Measurements from ENCODE around the gene AGO1.

AGO1 gene

DNA sequence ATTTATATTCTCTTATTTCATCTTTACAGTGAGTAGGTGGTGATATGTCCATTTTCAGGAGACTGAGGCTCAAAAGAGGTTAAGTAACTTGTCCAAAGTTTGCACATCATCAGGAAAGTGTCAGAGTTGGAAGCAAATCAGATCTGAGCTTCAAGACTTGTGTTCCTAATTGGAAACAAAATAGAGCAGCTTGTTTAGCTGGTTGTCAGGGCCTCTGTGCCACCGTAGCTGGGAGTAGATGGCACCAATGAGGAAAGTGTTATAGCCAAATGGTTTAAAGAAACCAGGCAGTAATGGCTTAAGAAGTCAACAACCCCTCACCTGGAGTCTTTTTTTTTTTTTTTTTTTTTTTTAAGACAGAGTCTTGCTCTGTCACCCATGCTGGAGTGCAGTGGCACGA is 19.7 kb downstream of the AGO1 start:
- no peak for FAIRE-seq
- DNase-seq (ENCODE audit: insufficient read length, low spot score): no peak

GRCh38 chr1:35914717-35915116 is 31.7 kb downstream of the AGO1 start:
- FAIRE-seq (no peak), DNase-seq (ENCODE audit: insufficient read length, low spot score) (no peak)

DNA sequence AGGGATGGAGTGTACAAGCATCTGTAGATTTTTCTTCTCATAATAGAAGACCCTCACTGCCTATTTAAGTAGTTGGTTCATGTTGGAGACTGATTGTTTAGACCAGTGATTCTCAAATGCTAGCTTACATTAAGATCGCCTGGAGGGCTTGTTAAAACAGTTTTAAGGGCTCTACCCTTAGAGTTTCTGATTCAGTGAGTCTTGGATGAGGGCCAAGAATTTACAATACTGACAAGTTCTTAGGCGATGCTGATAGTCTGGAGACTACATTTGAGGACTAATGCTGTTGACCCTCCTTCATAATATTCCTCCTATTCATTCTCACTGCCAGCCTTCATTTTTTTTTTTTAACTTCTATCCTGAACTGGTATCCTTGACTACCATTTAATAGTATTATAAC is 32.7 kb downstream of the AGO1 start:
- DNase-seq (ENCODE audit: insufficient read length, low spot score): no peak
- FAIRE-seq: no peak

DNA sequence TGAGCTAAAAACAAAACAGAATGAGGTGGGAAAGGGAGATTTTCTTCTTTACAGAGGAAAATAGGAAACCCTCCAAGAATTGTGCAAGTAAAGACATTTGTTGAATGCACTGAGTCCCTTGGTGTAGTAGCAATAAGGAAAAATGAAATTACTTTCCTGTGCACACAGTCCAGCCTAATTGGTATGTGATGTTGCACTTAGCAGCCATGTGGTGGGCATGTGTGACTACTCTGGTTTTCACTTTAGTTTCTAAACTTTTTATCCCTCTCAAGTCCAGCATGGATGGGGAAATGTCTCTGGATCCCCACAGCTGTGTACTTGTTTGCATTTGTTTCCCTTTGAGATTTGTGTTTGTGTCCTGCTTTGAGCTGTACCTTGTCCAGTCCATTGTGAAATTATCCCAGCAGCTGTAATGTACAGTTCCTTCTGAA is 40.8 kb downstream of the AGO1 start:
- DNase-seq (ENCODE audit: insufficient read length, low spot score) (no peak), FAIRE-seq (no peak)

DNA sequence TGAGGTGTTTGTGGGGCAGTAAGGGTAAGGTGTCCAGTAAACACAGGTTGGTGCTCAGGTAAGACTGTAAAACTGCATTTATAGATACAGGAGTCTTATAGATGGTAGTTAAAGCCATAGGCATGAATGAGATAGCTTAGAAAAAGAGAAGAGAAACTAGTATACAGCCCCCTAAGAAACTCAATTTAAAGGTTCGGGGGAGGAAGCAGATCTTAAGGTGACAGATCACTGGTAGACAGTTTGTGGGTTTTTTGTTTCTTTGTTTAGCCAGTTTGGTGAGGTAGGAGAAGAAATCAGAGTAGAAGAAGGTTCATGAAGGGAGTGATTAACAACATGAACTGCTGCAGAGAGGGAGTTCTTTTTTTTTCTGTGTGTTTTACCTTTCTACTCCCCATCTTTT is 41.8 kb downstream of the AGO1 start:
- no peak for DNase-seq (ENCODE audit: insufficient read length, low spot score)
- FAIRE-seq: peak; percentile 14

DNA sequence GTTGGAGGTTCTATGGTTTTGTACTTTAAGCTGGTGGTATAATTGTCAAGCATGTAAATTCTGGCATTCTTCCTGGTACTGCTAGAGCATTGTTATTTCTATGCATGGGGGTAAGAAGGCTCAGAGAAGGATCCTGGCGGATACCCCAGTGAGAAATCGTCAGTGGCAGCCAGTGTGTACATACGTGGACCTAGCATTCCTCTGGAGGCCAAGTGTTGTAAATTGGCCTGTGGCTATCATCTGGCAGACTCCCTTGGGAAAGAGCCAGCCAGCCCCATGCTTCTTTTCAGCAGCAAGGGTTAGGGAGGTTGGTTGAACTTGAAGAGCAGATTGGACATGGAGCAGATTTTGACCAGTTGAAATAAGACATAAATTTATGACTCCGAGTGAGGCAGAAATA is 42.7 kb downstream of the AGO1 start:
- no peak for DNase-seq (ENCODE audit: insufficient read length, low spot score)
- no peak for FAIRE-seq

GRCh38 chr1:35927472-35927871 is 44.5 kb downstream of the AGO1 start:
- no peak for DNase-seq (ENCODE audit: insufficient read length, low spot score)
- no peak for FAIRE-seq

DNA sequence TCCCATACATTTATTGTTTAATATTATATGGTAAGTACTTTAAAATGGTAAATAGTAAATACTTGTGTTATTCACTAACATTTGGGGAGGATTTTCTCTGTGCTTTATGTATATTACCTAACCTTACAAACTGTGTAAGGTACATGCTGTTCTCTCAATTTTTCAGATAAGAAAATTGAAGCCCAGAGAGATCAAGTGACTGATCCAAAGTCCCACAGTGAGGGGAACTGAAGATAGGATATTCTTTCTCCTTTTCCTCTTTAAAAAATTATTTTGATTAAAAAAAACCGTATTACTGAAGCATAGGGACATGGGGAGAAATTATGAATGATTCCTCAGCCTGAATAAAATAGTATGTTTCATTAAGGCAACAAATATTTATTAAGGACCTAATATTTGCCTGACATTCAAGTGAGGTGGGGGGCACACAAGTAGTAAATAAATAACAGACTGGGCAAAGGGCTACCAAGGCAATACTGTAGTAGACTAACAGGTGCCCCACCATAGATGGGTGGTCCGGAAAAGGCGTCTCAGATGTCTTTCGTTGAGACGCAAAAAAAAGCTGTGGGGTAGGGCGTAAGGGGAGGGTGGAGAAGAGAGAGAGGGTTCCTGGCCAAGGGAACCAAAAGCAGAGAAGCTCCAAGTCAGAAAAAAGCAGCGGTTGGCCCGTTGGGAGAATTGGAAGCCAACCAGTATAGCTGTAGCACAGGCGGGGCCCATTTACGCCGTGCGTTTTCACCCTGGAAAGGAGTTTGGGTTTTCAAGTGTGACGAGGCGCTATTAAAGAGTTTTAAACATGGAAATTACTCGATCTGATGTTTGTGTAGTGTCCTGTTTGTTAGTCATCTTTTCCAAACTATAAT is 47.0 kb downstream of the AGO1 start:
- FAIRE-seq: peak; percentile 82
- no peak for DNase-seq (ENCODE audit: insufficient read length, low spot score)

- FAIRE-seq (peak; percentile 93), DNase-seq (ENCODE audit: insufficient read length, low spot score) (peak; percentile 83)
Measured at GRCh38 chr1:35930593-35931445, 47.8 kb downstream of the AGO1 start, which contains the start of gene AGO3. Gene AGO3, plus strand, starts transcription at chr1:35931105. Its CDS starts 322 bp downstream, at chr1:35931427.

- DNase-seq (ENCODE audit: insufficient read length, low spot score) (no peak), FAIRE-seq (peak; percentile 87)
Measured at GRCh38 chr1:35931446-35932157, 48.6 kb downstream of the AGO1 start.

GRCh38 chr1:35932158-35932636 is 49.2 kb downstream of the AGO1 start:
- peak; percentile 8 for FAIRE-seq
- no peak for DNase-seq (ENCODE audit: insufficient read length, low spot score)

- DNase-seq (ENCODE audit: insufficient read length, low spot score) (no peak), FAIRE-seq (peak; percentile 53)
Measured at GRCh38 chr1:35932941-35933340, 49.9 kb downstream of the AGO1 start.

- DNase-seq (ENCODE audit: insufficient read length, low spot score) (no peak), FAIRE-seq (peak; percentile 4)
Measured at GRCh38 chr1:35935442-35936388, 52.7 kb downstream of the AGO1 start.

DNA sequence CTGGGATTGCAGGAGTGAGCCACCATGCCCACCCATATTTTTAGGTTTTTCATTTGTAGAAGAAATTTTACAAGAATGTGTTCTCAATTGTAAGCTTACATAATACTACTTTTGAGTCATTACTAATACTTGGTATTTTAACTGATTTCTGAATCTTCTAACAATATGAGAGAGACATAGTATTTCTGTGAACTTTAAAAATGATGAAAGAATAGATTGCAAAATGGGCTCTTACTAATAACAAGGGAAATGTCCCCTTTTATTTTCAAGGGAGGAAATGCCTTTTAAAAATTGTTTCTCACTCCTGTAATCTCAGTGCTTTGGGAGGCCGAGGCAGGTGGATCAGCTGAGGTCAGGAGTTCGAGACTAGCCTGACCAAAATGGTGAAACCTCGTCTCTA is 53.8 kb downstream of the AGO1 start:
- DNase-seq (ENCODE audit: insufficient read length, low spot score) (no peak), FAIRE-seq (no peak)

- DNase-seq (ENCODE audit: insufficient read length, low spot score): no peak
- FAIRE-seq: no peak
Measured at GRCh38 chr1:35939484-35939883, 56.5 kb downstream of the AGO1 start.

DNA sequence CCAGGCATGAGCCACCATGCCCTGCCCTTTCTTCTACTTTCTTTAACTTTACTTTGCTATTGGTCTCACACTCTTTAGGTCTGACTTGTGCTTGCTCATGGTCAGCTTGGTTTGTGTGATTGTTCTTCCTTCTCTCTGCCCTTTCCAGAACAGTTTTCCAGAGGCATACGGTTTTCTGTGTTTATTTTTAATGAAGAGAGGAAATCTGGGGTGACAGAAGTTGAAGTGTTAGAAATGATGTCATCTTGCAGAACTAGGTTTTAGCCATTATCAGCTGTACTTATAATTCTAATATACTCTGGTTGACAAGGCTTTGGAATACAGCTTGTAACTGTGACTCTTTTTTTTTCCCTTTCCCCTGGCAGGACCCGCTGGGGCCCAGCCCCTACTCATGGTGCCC is 62.3 kb downstream of the AGO1 start:
- no peak for FAIRE-seq
- no peak for DNase-seq (ENCODE audit: insufficient read length, low spot score)

DNA sequence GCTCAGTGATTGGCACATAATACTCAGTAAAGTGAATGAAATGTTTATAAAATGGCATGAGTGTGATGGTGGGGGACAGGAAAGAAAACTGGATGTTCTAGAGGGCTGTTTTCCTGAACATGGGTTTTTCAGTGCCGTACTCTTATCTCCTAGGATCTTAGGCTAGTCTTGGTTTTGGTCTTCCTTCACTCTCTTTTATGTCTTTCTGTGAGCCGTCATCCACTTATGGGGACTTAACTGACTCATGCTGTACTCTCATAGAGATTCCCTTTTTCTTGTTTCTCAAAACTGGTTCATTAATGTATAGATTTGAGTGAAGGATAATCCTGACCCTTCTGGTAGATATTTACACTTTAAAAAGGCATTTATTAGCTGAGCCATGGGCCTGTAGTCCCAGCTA is 64.5 kb downstream of the AGO1 start:
- no peak for DNase-seq (ENCODE audit: insufficient read length, low spot score)
- no peak for FAIRE-seq

DNA sequence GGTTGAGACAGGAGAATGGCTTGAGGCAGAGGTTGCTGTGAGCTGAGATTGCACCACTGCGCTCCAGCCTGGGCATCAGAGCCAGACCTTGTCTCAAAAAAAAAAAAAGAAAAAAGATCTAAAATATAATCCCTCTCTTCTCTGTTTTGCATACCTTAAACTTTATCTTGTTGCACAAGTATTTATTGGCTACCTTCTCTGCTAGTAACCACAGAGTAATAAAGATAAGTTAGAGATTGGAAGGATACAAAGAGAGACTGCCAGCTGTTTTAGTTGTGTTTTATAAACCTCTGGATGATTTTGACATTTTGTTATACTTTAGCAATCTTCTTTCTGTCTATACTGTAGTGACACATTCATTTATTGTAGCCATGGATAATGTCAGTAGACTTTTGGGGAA is 75.5 kb downstream of the AGO1 start:
- FAIRE-seq (no peak), DNase-seq (ENCODE audit: insufficient read length, low spot score) (no peak)

GRCh38 chr1:35959304-35959703 is 76.3 kb downstream of the AGO1 start:
- no peak for FAIRE-seq
- no peak for DNase-seq (ENCODE audit: insufficient read length, low spot score)

- FAIRE-seq: no peak
- DNase-seq (ENCODE audit: insufficient read length, low spot score): no peak
Measured at GRCh38 chr1:35962952-35963351, 79.9 kb downstream of the AGO1 start.
